Measurements from ENCODE around the gene CES4A. TPM values are rescaled to one million over a fixed set of nuclear protein-coding genes. Genes with fewer than 3 reads are reported as not detected.

The CES4A gene
- total RNA-seq, 1 experiment from 2014 or later = 5.1 TPM

DNA sequence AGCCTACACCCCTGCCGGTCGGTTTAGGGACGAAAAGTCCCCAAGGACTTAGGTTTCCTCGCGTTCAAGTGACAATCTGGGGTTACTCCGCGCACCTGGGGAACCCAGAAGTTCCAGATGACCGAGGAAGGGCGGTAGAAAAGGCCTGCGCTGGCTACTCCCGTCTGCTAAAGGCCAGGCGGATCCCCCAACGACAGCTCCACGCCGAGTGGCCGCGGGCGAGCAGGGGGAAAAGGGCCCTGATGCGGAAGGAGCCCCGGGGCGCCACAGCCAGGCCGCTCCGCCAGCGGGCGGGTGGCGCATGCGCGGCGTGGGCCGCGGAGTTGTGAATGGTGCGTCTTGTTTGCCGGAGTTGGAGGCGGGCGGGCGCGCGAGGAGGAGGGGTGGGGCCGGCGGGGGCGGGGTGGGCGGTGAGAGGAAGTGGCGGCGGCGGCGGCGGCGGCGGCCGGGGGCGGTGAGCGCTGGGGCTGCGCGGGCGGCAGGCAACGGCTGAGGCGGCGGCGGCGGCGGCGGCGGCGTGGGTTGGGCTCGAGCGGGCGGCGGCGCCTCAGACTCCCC is 40.4 kb downstream of the CES4A start, which contains the start of gene CBFB:
CBFB (plus strand) TSS at position 454 of the 558 bp plus-strand sequence. CDS start 259 bp downstream, outside the sequence.
- ChIA-PET POLR2A (interaction anchor here (0.6 to 4.2 kb wide), 20 partner anchors 10 to 178 kb away, joined by 3 to 37 read pairs (median 3); partner anchors contain the start of genes FBXL8 and PDP2), CTCF (interaction anchor here (0.6 to 1.6 kb wide), 7 partner anchors 11 to 504 kb away, joined by 3 to 13 read pairs (median 3); no protein-coding TSS in a partner anchor)
- peak; percentile 87 for DNase-seq (ENCODE audit: unreplicated experiment)
- H3K36me3 Mint-ChIP-seq (ENCODE audit: insufficient read depth, unreplicated experiment) = peaks cover 17% of the 10 kb centered on the region
- H3K27ac Mint-ChIP-seq (ENCODE audit: low read depth, unreplicated experiment) = peak within 1 kb of the TSS; percentile 35
- no peaks in the 10 kb centered on the region for H3K27me3 Mint-ChIP-seq (ENCODE audit: insufficient read depth, unreplicated experiment)
- BruUV-seq (replicated peaks) = no TSS peak
- H3K4me1 Mint-ChIP-seq (ENCODE audit: insufficient read depth, unreplicated experiment) = no peaks in the 10 kb centered on the region
- intact Hi-C loops (cut with micrococcal nuclease) = no loop called here
- peak within 1 kb of the TSS; percentile 76 for H3K4me3 Mint-ChIP-seq (ENCODE audit: unreplicated experiment)
- TF ChIP-seq, protein P1, sequence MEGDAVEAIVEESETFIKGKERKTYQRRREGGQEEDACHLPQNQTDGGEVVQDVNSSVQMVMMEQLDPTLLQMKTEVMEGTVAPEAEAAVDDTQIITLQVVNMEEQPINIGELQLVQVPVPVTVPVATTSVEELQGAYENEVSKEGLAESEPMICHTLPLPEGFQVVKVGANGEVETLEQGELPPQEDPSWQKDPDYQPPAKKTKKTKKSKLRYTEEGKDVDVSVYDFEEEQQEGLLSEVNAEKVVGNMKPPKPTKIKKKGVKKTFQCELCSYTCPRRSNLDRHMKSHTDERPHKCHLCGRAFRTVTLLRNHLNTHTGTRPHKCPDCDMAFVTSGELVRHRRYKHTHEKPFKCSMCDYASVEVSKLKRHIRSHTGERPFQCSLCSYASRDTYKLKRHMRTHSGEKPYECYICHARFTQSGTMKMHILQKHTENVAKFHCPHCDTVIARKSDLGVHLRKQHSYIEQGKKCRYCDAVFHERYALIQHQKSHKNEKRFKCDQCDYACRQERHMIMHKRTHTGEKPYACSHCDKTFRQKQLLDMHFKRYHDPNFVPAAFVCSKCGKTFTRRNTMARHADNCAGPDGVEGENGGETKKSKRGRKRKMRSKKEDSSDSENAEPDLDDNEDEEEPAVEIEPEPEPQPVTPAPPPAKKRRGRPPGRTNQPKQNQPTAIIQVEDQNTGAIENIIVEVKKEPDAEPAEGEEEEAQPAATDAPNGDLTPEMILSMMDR (IDR thresholded peaks at IDR 0.05; ENCODE audit: unreplicated experiment) = no peak
- H3K9me3 Mint-ChIP-seq (ENCODE audit: unreplicated experiment) = no peaks in the 10 kb centered on the region

DNA sequence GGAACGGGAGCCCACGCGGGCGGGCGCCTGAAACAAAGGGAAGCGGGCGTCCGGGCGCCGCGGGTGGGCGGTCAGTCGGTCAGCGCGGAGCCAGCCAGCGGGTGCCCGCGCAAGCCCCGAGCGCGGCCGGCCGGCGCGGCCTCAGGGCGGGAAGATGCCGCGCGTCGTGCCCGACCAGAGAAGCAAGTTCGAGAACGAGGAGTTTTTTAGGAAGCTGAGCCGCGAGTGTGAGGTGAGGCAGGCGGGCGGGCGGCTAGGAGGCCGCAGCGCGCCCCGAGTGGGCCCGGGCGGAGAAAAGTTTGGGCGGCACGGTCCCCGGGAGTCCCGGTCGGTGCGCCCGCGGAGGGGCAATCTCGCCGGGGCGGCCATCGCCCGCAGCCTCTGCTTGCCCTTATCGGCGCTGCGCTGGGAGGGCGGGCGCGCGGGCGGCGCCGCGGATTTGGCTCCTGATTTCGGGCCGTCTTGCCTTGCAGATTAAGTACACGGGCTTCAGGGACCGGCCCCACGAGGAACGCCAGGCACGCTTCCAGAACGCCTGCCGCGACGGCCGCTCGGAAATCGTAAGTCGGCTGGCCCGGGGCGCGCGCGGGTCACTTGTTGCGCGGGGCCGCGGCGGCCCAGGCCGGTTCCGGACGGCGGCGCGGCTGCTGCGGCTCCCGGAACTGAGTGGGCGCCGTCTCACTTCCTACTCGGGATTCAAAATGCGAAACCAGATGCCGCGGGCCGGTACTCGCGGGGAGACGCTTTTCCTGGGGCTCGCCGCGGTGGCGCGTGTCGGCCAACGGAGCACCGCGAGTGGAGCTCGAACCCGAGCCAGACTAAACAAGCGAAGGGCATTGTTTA is 41.1 kb downstream of the CES4A start:
- H3K4me3 Mint-ChIP-seq (ENCODE audit: unreplicated experiment) = peak overlapping the region; percentile 76
- ChIA-PET POLR2A (interaction anchor here (0.6 to 4.2 kb wide), 27 partner anchors 9 to 218 kb away, joined by 3 to 37 read pairs (median 3); partner anchors contain the start of genes CES4A, FBXL8, FHOD1 and PDP2), CTCF (interaction anchor here (0.7 to 2.0 kb wide), 5 partner anchors 11 to 155 kb away, joined by 3 to 13 read pairs (median 5); no protein-coding TSS in a partner anchor)
- DNase-seq (ENCODE audit: unreplicated experiment) = peak; percentile 43
- H3K4me1 Mint-ChIP-seq (ENCODE audit: insufficient read depth, unreplicated experiment) = peaks cover 2% of the 10 kb centered on the region
- BruUV-seq (replicated peaks) = no TSS peak
- TF ChIP-seq, protein P1 (IDR thresholded peaks at IDR 0.05; ENCODE audit: unreplicated experiment) = no peak
- intact Hi-C loops (cut with micrococcal nuclease) = no loop called here
- peaks cover 17% of the 10 kb centered on the region for H3K36me3 Mint-ChIP-seq (ENCODE audit: insufficient read depth, unreplicated experiment)
- H3K27ac Mint-ChIP-seq (ENCODE audit: low read depth, unreplicated experiment) = peak overlapping the region; percentile 35
- H3K9me3 Mint-ChIP-seq (ENCODE audit: unreplicated experiment) = no peaks in the 10 kb centered on the region
- H3K27me3 Mint-ChIP-seq (ENCODE audit: insufficient read depth, unreplicated experiment) = no peaks in the 10 kb centered on the region

DNA sequence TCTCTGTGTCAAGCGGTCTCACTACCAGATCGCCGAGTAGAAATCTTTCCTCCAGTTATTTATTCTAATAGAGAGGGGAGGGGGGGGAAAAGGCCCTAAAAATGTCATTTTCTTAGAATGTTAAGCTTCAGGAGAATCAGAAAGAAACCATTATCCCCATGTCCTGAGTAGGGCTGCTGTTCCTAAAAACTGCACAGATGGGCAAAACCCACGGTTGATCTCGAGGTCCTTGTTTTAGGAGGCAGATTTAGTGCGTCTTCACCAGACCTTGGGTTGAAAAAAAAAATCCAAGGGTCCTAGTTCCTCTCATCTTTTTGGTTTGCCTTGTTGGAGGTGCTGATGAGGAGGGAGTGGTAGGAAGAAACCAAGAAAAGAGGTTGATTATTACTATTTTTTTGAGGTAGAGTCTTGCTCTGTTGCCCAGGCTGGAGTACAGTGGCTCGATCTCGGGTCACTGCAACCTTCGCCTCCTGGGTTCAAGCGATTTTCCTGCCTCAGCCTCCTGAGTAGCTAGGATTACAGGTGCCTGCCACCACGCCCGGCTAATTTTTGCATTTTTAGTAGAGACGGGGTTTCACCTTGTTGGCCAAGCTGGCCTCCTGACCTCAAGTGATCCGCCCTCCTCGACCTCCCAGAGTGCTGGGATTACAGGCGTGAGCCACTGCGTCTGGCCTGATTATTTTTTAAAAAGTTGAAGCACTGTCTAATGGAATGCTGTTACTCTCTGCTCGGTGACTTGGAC is 42.0 kb downstream of the CES4A start:
- TF ChIP-seq, protein P1 (IDR thresholded peaks at IDR 0.05; ENCODE audit: unreplicated experiment) = no peak
- intact Hi-C loops (cut with micrococcal nuclease) = no loop called here
- Mint-ChIP-seq H3K9me3 (ENCODE audit: unreplicated experiment) (no peaks in the 10 kb centered on the region), H3K27ac (ENCODE audit: low read depth, unreplicated experiment) (peak overlapping the region; percentile 35), H3K27me3 (ENCODE audit: insufficient read depth, unreplicated experiment) (no peaks in the 10 kb centered on the region), H3K36me3 (ENCODE audit: insufficient read depth, unreplicated experiment) (peaks cover 17% of the 10 kb centered on the region), H3K4me1 (ENCODE audit: insufficient read depth, unreplicated experiment) (peaks cover 6% of the 10 kb centered on the region), H3K4me3 (ENCODE audit: unreplicated experiment) (peak overlapping the region; percentile 76)
- BruUV-seq (replicated peaks) = no TSS peak
- CTCF ChIA-PET = interaction anchor here (0.6 to 2.0 kb wide), 9 partner anchors 12 to 167 kb away, joined by 3 to 6 read pairs (median 4); no protein-coding TSS in a partner anchor
- DNase-seq (ENCODE audit: unreplicated experiment) = no peak
- POLR2A ChIA-PET = interaction anchor here (0.6 to 4.2 kb wide), 27 partner anchors 10 to 217 kb away, joined by 3 to 37 read pairs (median 3); partner anchors contain the start of genes CES4A, FHOD1, PDP2 and TRADD
